Measurements from ENCODE around the gene OR2B3.
"Not testable (repeated sequence)": the region's sequence is repeated elsewhere in the genome, so short reads cannot be mapped to it uniquely, and the experiment has no call there.

OR2B3 gene, protein sequence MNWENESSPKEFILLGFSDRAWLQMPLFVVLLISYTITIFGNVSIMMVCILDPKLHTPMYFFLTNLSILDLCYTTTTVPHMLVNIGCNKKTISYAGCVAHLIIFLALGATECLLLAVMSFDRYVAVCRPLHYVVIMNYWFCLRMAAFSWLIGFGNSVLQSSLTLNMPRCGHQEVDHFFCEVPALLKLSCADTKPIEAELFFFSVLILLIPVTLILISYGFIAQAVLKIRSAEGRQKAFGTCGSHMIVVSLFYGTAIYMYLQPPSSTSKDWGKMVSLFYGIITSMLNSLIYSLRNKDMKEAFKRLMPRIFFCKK

DNA sequence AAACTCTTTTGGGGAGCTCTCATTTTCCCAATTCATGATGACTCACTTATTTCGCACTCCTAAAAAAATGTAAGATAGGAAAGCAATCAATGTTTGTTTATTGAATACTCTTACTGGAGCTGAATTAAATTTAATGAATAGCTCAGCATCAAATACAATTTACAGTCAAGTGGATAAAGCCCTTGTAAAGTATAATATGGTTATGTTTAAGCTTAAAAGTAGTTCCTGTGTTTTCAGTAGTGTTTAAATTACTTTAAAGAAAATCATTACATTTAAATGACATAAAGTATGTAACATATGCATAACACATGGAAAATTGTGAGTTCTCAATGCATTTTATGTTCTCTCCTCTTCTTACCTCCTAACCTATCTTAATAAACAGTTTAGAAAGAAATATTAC lies at the start of gene OR2B3:
TSS of gene OR2B3 (minus strand) at position 101 of the 400 bp plus-strand sequence. CDS start at position 36, 65 bp downstream.
- DNase-seq: no peak

DNA sequence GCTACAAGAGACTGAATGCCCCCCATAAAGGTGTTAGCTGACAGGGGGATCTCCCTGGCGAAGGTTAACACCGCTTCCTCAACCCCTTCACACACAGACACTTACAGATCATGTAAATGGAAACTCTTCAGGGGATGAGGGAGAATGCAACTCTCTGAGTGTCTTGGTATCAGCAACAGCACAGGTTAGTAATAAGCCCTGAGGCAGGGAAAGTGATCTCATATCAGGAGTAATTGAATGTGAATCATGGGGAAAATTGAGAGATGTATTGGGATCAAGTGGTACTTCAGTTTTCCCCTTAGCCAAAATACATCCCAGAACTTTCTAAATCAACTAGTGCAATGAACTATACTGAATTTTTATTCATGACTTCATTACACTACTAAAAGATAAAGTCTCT lies 44.6 kb upstream of the OR2B3 start:
- DNase-seq: no peak

DNA sequence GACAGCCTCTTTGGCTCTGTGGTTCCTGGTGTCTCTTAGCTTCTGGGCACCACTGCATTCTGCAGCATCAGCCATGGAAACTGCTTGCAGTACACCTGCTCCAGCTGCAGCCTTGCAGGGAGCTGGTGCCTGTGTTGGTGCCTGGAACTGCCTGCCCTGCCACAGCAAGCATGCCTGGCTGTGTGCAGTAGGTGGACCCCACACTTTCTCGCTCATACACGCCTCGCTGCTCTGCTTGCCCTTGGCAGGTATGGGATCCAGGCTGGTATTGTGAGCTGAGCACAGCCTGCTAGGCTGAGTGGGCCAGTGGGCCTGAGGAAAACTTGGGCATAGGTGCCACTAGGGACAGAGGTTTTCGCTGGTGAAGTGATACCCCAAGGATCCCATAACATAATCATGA lies 43.5 kb upstream of the OR2B3 start:
- no peak for DNase-seq

DNA sequence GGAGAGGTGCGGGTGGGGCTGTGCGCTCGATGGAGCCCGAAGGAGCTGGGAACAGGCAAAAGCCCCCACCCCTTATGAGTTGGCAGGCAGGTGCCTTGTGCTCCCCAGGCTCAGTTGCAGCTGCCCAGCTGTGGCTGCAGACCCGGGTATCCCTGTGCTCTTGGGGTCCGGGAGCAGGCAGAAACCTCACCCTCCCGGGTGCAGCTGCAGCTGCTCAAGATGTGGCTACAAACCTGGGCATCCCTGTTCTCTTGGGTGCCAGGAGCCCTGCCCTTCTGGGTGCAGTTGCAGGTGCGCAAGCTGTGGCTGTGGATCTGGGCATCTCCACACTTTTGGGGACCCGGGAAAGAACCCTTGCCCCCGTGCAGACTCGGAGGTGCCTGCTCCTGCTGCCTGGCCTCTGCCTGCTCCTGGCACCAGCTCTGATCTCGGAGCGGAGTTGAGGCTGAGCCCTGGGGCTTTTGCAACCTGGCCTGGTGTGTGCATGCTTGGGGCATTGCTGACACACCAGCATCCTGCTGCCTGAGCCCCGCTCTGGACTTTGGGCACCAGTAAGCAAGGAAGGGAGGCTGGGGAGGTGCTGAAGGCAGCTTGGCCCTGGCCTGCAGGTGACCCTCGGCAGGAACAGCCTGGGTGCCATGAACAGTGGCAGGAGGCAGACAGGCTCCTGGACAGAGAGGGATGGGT lies 42.4 kb upstream of the OR2B3 start:
- DNase-seq: no peak

DNA sequence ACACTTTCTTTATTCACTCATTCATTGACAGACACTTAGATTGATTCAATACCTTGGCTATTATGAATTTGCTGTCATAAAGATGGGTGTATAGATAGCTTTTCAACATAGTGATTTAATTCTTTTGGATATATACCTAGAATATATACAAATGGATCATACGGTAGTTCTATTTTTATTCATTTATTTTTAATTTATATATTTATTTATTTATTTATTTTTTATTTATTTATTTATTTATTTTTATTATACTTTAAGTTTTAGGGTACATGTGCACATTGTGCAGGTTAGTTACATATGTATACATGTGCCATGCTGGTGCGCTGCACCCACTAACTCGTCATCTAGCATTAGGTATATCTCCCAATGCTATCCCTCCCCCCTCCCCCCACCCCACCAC lies 27.9 kb upstream of the OR2B3 start:
- not testable (repeated sequence) for DNase-seq

DNA sequence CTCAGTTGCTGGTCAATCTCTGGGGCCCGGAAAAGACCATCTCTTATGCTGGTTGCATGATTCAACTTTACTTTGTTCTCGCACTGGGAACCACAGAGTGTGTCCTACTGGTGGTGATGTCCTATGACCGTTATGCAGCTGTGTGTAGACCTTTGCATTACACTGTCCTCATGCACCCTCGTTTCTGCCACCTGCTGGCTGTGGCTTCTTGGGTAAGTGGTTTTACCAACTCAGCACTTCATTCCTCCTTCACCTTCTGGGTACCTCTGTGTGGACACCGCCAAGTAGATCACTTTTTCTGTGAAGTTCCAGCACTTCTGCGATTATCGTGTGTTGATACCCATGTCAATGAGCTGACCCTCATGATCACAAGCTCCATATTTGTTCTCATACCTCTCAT lies 25.0 kb upstream of the OR2B3 start:
- DNase-seq: no peak

DNA sequence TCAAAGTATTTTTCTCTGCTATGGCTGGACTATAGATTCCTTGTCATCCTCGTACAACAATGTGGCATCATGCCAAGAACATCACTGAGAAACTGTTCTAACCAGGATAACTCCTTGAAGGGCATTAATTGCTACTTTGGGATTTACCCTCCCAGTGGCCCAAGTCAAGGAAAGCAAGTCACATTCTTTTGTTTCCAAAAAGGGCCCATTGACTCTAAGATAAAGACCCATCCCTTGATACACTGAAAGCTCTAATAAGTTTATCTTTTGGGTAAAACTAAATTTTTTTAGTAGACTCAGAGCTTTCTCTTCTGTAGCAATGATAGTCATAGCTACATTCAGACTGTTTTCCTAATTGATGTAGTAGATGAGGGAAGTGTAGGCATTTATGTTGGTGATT lies 20.6 kb upstream of the OR2B3 start, which contains the start of gene OR2J3:
TSS of gene OR2J3 (plus strand) at position 301 of the 400 bp plus-strand sequence. CDS start 3,833 bp downstream, outside the sequence.
- no peak for DNase-seq

DNA sequence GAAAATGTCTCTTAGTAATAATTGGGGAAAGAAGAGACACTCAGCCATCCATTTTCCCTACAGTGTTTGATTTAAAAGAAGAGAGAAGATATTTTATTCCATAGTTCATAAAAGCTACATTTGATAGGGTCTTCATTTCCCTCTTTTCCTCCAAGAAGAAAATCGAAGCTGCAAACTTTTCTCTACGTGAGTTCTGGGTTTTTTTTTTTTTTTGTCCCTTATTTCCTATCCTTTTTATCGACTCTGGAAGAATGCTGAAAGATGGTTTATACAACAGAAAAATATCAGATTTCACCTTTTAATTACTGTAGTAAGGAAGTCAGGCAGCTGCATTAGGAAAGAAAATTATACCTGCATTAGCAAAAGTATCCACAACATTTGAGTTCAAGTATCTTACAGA lies 12.1 kb upstream of the OR2B3 start, which contains the start of gene OR2J1:
TSS of gene OR2J1 (plus strand) at position 301 of the 400 bp plus-strand sequence. CDS start 1,453 bp downstream, outside the sequence.
- no peak for DNase-seq

DNA sequence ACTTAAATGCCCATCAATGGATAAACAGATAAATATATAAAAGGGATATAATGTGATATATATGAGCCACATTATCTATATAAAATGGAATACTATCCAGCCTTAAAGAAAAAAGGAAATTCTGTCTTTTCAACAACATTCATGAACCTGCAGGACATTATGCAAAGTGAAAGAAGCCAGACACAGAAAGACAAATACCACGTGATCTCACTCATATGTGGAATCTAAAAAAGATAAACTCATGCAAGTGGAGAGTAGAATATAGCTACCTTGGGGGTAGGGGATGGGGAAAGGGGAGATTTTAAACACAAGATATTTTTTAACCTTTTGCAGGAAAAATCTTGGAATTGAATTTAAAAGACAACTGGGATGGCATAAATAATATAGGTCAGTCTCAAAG lies 10.7 kb upstream of the OR2B3 start:
- no peak for DNase-seq

DNA sequence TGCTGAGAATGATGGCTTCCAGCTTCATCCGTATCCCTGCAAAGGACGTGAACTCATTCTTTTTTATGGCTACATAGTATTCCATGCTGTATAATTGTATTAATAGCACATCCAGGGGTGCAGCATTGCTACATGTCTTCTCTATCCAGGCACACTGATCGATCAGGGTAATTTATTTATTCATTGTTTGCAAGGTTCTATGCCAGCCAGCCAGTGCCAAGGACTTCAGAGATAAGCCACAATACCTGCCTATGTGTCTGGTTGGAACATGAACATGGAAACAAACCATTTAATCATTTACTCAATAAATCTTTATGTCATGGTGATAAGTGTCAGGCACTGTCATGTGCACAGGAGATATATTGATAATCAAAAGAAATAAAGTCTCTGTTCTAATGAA lies 5.8 kb upstream of the OR2B3 start:
- no peak for DNase-seq

DNA sequence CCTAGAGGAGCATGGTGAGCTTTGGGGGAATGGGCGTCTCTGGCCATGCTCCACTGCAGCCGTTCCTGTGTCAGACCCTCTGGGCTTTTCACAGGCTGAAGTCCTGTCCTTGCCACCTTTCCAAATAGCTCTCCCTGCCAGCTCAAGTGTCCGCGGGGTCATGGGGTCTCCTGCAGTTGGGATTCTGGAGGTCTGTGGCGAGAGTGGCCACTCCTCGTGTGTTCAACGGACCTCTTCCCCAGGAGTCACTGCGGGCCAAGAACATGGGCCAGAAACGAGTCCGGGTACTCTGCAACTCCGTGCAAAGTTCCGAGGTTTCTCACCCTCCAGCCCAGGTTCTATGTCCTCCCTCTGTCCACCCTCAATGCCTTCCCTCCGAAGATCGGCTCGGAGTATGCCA lies 4.7 kb downstream of the OR2B3 start:
- DNase-seq: no peak

DNA sequence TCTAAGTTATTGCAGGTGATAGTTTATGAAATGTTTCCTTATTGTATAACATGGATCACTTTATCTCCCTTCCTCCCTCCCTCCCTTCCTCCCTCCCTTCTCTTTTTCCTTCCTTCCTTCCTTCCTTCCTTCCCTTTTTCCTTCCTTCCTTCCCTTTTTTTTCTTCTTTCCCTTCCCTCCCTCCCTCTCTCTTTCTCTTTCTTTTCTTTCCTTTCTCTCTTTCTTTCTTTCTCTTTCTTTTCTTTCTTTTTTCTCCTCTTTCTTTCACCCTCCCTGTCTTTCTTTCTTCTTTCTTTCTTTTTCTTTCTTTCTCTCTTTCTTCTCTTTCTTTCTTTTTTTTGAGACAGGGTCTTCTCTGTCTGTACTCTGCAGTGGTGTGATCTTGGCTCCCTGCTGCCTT lies 5.8 kb downstream of the OR2B3 start:
- DNase-seq: no peak

DNA sequence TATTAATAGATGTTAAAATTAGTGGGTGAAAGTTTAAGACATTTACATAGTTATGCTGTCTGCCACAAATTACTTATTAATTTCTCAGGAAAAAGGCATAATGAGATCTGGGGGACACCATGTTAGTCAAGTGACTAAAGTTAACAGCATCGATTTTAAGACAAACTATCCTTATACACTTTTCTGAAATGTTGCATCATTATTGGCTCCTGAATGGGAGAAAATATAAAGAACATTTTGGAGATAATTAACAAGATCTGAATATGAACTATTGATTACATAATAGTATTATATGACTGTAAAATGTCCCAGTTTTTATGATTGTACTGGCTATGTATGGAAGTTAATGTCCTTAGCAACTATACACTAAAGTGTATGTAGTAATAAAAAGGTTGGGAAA lies 7.9 kb downstream of the OR2B3 start:
- no peak for DNase-seq

DNA sequence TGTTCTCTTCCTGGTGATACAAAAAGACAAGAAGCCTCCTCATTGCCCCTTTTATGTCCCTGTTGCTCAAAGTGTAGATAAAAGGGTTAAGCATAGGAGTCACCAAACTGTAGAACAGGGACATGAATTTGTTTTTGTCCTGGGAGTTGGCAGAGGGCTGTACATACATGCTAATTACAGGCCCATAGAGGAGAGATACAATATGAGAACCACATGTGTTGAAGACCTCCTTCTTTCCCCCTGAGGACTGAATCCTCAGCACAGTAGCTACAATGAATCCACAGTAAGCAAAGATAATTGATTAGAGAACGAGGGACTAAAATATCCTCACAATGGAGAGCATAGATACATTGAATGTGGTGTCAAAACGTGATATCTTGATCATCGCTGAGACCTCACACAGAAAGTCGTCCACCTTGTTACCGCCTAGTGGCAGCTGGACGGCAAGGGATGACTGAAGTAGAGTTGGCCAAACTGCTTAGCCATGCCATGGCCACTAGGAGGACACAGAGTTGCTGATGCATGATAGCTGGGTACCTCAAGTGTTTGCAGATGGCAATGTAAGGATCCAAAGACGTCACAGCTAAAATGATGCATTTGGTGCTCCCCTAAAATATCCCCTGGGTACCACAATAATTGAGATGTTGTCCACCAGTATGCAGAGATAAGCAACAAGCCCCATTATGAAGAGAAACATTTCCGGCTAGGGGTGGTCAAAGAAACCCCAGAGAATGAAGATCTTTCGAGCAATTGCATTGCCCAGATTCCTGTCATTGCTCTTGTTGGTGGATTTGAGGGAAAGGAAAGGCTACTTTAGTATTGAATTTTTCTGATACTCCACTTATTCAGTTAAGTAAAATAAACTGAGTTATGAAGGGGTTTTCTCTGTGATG lies 15.0 kb downstream of the OR2B3 start:
- DNase-seq: peak; percentile 67

DNA sequence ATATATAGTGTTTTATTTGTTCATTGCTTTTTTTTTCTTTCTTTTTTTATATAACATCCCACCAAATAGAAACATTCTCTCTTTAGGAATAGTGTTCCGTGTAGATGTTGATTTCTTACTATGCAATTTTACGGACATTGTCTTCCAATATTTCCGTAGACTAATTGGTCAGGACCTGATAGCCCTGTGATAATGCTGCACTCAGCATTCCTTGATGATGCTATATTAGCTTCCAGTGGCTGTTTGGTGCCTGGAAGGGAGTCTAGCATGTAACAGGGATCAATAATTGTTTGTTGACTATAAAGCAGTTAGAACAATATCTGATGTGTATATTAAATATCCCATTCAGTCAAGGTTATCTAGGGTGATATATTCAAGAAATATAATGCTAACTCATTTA lies 35.4 kb downstream of the OR2B3 start:
- DNase-seq: no peak

DNA sequence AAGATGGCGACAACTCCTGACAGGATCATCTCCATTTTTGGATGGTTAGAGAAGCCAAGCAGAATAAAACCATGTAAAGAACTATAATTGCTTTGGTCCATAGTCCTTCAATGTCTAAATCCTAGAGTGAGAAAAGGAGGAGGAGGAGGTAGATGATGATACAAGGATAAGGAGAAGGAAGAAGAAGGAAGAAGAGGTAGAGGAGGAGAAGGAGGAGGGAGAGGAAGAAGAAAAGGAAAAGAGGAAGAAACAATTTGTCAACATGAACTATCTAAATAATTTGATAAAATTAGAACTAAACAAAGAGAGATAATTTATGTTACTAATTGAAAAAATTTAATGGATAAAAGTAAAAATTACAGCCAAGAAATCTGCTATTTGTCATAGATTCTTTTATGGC lies 42.0 kb downstream of the OR2B3 start, which contains the start of gene OR2W1:
TSS of gene OR2W1 (minus strand) at position 101 of the 400 bp plus-strand sequence. CDS start at position 101, 0 bp downstream.
- no peak for DNase-seq

All from hematopoietic multipotent progenitor cell treated with erythropoietin and hydrocortisone succinate and interleukin-3 and kit ligand, for 6 days (in vitro differentiated cells).